ENCODE measurements around the gene ACOXL.
A peak's percentile ranks its signal among the peaks of the same experiment; 100 is the strongest.

The ACOXL gene

GRCh38 chr2:110861616-110862260, 129.4 kb downstream of the ACOXL start:
- no peak for DNase-seq
- intact Hi-C loops (cut with DNase I) = no loop called here

GRCh38 chr2:110863726-110864125, 131.4 kb downstream of the ACOXL start:
- DNase-seq = no peak
- intact Hi-C loops (cut with DNase I) = no loop called here

- DNase-seq = no peak
- intact Hi-C loops (cut with DNase I) = no loop called here
These were observed 131.8 kb downstream of the ACOXL start for GRCh38 chr2:110864176-110864575.

GRCh38 chr2:110864731-110865130, 132.4 kb downstream of the ACOXL start:
- DNase-seq = no peak
- intact Hi-C loops (cut with DNase I) = no loop called here

- intact Hi-C loops (cut with DNase I) = no loop called here
These were observed 132.8 kb downstream of the ACOXL start for GRCh38 chr2:110865188-110865587.

GRCh38 chr2:110866045-110866444, 133.7 kb downstream of the ACOXL start:
- peak in 1 of 42 donors; percentile 24 for DNase-seq
- intact Hi-C loops (cut with DNase I) = no loop called here

More at GRCh38 chr2:110865188-110865587, 132.8 kb downstream of the ACOXL start:
- DNase-seq = no peak

DNA sequence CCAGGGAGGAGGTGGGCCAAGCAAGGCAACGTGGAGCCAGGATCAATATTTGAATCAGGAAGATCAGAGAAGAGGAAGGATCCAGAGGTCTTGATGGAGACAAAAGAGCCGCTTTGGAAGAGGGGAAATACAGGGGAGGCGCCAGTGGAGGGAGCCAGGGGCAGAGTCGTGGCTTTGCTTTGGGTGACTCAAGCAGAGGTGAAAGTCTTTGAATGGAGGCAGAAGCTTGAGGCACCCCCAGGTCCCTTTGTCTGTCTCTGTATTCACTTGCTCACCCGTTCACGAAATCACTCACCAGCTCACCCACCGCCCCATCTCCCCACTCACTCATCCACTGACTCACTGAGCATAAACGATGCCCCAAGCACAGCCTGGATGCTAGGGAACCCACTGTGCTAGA, 134.1 kb downstream of the ACOXL start:
- intact Hi-C loops (cut with DNase I) = no loop called here
- DNase-seq = peak in 1 of 42 donors; percentile 24

GRCh38 chr2:110867078-110867477, 134.7 kb downstream of the ACOXL start:
- DNase-seq = peak in 2 of 42 donors; percentile 25 to 32
- intact Hi-C loops (cut with DNase I) = no loop called here

- intact Hi-C loops (cut with DNase I) = no loop called here
- DNase-seq = peak in 1 of 42 donors; percentile 17
These were observed 136.6 kb downstream of the ACOXL start for GRCh38 chr2:110868971-110869370.

DNA sequence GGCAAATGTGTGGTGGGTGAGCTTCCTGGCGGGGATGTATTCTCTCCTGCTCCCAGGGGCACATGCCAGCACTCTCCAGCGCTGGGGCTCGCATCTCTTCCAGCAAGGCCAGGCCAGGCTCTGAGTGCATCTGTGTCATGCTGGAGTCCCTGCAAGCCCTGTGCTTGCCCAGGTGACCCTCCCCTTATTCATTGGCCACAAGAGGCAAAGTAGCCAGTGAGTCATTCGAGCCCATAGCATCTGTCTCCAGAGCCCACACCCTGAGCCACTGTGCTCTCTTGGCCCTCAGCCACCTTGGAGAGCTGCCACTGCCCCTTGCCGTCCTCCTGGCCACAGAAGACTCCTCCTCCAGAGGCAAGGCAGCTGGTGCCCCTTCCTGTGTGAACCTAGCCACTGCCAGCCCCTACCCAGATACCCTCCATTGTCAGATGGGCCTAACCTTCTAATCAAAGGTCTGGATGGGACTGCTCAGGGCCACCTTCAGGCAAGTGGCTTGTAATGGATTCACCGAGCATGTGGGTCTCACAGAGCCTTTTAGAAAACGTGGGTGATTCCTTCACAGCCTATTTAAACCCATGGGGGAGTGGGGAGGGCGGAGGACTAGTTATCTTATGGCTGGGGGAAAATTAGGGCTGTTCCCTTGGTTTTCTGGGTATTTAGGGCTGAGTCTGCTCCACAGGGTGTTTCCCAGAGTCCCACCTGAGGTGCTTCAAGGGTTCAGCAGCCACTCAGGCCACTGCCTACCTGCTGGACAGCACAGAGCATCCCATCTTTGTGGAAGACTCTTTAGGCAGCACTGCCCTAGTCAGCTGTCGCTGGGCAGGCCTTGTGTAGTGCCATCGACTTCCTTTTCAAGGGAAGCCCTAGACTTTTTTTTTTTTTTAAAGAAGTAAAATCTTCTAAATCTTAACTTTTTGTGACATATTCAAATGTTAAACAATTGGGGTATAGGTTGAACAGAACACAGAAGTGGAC, 137.4 kb downstream of the ACOXL start:
- peak in 4 of 42 donors; percentile 6 to 43 (median 20) for DNase-seq
- intact Hi-C loops (cut with DNase I) = no loop called here

DNA sequence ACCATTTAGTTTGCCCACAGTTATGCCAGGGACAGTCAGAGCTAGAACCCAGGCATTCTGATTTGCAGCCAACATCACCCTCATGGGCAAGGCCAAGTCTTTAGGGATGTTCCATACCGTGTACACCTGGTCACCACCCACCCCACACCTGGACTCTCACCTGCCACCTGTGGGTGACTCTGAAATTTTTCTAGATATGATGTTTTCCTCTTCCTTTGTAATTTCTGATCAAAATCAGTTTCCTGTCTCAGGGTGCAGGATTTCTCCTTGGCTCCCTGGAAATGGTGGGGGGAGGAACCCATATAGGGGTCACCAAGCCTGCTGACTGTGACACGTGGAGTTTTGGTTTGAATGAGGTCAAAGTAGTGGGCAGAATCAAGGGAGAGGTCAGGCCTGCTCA, 138.2 kb downstream of the ACOXL start:
- DNase-seq = no peak

GRCh38 chr2:110871637-110872036, 139.3 kb downstream of the ACOXL start:
- DNase-seq = peak in 1 of 42 donors; percentile 23
- intact Hi-C loops (cut with DNase I) = no loop called here

More for the DNA sequence above, 138.2 kb downstream of the ACOXL start:
- intact Hi-C loops (cut with DNase I) = no loop called here

GRCh38 chr2:110872521-110872920, 140.1 kb downstream of the ACOXL start:
- intact Hi-C loops (cut with DNase I) = no loop called here

DNA sequence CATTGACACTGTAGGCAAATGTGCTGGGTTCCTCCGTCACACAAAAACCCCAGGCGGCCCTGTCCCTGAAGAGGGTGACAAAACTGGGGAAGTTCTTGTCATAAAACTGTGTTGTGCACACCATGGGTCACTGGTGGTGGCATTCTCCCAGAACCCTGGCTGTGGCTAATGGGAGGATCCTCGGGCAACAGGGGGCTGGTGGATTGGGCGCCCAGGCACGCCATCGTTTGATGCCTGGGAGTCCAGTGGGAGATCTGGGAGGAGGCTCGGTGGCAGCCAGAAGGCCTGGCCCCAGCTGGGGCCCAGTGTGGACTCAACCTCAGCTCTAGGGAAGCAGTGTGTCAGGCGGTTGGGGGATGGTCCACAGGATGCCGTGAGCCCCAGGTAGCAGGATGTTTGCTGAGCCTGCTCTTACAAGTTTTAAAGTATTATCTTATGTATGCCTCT, 140.7 kb downstream of the ACOXL start:
- intact Hi-C loops (cut with DNase I) = no loop called here
- peak in 1 of 42 donors; percentile 31 for DNase-seq

More at GRCh38 chr2:110872521-110872920, 140.1 kb downstream of the ACOXL start:
- DNase-seq = no peak

GRCh38 chr2:110873597-110874452, 141.5 kb downstream of the ACOXL start:
- intact Hi-C loops (cut with DNase I) = no loop called here
- DNase-seq = peak in 1 of 42 donors; percentile 21

DNA sequence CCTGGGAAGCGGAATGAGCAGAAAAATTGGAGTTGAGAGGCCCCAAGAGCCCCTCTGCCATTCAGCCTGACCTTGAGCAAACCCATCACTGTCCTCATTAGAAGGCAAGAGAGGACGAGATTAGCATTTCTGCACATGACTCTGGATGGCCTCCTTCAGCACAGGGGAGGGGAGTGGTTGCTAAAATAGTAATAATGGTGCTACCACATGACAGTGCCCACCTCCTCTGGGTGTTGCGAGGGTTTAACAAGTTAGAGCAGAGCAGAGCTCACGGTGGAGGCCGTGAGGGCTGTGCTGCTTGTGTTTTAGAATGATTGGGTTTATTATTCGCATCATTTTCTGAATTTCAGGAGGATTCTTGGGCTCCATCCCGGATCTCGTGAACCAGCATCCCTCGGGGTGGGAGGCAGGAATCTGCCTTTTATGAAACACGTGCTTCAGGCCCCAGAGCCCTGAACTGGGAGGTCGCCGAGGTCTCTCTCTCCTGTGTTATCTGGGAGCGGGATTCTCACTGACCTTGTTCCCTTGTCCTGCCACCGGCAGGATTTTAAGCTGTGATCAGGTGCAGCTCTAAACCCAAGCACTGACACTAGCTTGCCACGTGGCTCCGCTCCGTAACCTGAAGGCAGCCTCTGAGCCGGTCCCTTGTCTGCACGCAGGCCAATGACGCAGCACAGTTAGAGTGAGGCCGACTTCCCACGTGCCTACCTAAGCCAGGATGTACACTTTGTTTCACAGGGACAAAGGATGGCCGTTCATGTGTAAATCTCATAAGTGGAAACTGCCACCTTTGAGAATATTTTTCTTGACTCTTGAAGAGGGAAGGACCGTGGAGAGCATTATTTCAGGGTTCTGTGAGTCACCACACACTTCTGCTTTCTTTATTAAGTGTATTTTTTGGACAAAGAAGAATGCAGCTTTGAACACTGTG, 142.3 kb downstream of the ACOXL start:
- DNase-seq = peak in 1 of 42 donors; percentile 20
- intact Hi-C loops (cut with DNase I) = no loop called here

- peak in 1 of 42 donors; percentile 18 for DNase-seq
- intact Hi-C loops (cut with DNase I) = no loop called here
These were observed 143.0 kb downstream of the ACOXL start for GRCh38 chr2:110875384-110875725.
